Keratinocyte (primary cell): Measurements from ENCODE around the gene KPNA1.

Source experiments
- CTCF ChIP-seq, 3 experiments: IDR thresholded peaks in 1 of 3; conservative IDR thresholded peaks in 1 of 3; optimal IDR thresholded peaks in 1 of 3; 2 replicates in 2 of 3; 3 replicates in 1 of 3; pipeline versions ENCODE3 to v1.5.1; 2011; ENCODE audit warnings: low read length in 3 of 3, mild to moderate bottlenecking in 3 of 3, moderate library complexity in 2 of 3, control low read depth in 1 of 3, inconsistent platforms in 1 of 3; ENCODE audit not compliant: insufficient read depth in 2 of 3; ENCODE audit errors: extremely low read depth in 1 of 3
- EZH2 ChIP-seq: IDR thresholded peaks from one replicate; pipeline ENCODE4 v1.6.1; 2012; ENCODE audit warnings: inconsistent platforms, mild to moderate bottlenecking, low read length, moderate library complexity

GRCh38 chr3:122564155-122564912 lies 49.6 kb upstream of the KPNA1 start, which contains the start of the genes DTX3L and PARP9:
- no peak for TF ChIP-seq CTCF (optimal IDR thresholded peaks at IDR 0.05 in 1 of 3, IDR thresholded peaks at IDR 0.05 in 1 of 3, conservative IDR thresholded peaks at IDR 0.05 in 1 of 3; ENCODE audit: extremely low read depth in 1 of 3, insufficient read depth in 2 of 3, low read length in 3 of 3)
- no peak for TF ChIP-seq EZH2
